Superior temporal gyrus (tissue), 1 donor: ENCODE results near the gene TSTD2.

Experiments used
- DNase-seq: peaks from one replicate; pipeline ENCODE4 v3.0.0-alpha.2; 2016; ENCODE audit errors: extremely low spot score

The TSTD2 gene

DNA sequence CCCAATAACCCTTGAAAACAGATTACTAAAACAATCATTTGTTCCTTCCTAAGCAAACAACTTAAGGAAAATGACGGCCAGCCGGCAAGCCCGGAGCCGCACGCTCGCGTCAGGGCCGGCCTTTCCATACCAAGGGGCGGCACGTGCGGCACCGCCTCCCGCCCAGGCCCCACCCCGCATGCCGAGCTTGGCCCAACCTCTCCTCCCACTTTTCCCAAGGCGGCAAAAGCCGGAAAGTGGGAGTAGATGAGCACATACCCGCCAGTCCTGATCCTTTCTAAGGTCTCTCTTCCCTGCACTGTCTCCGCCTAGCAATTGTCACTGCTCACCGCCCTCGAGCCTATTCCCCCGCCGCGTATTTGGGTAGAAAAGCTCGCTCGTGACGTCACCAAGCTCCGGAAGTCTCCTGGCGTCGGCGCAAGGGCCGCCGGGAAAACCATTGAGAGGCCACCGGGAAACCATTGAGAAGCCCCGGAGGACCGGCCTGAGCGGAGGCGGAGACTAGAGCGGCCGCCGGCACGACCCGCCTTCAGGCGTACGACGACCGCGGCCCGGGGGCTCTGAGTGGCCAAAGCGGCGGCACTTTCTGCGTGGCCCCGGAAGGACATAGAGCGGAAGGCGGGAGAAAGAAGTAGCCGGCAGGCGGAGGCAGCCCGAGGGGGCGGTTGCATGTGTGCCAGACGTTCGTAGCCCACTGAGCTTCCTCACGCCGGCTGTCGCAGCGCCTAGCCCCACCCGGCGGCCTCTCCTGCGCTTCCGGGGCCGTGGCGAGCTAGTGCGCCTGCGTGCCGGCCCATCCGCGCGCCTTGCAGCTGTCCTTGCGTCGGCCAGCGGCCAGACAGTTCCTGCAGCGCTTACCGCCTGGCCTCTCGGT is at the start of gene TSTD2, which contains the start of gene NCBP1:
Gene TSTD2 (minus strand): TSS at position 384 of the 874 bp plus-strand sequence. CDS start 5,806 bp downstream, outside the sequence.
Gene NCBP1 (plus strand): TSS at position 837 of the 874 bp plus-strand sequence. CDS start 61 bp downstream, outside the sequence.
- DNase-seq = peak; percentile 98

DNA sequence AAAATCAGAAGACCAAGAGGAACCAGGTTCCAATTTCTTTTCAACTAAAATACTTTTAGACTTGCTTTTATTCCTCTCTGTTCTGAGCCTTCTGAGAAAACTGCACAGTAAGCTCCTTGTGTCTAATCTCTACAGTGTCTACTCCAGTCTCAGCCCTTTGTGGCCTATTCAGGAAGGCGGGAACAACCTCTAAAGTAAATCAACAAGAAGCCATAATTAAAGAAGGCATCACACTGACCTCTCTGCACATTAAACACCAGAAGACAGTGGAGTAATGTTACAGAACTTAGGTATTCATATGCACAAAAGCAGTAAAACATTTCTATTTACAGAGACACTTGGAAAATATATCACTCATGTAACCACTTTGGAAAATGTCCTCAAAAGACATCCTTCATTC is 49.1 kb upstream of the TSTD2 start:
- DNase-seq = no peak

DNA sequence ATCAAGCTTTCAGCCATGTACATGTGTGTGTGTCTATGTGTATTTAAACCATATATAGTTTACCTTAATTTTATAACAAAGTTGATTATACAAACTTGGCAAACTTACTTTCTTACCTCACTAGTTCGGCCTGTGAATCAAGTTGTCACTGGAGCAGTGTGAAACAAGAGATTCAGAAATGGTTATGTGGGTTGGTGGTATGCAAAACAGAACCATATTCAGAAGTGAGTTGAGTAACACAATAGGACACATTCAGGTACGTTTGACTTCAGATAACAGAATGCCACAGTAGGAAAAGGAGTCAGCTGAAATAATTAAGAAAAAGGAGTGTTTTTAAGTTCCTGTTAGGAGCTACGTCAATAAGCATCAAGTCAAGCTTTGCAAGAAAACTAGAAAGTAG is 42.5 kb upstream of the TSTD2 start:
- DNase-seq = no peak

DNA sequence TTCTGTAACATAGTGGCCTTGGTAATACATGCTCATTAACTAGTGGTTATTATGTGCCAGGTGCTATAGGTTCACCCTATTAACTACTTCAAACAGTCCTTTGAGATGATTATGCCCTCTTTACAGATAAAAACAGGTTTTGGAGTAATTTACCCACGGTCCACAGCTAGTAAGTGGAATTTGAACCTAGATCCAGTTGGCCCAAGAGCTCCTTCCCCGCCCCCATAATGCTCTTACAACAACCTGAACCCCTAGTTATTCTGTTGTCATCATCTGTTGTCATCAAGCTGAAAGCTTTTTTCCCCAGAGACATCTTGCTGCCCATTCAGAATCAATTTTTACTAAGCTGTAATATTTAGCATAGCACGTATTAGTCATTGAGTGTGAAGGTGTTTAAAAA is 40.8 kb upstream of the TSTD2 start:
- DNase-seq = no peak

DNA sequence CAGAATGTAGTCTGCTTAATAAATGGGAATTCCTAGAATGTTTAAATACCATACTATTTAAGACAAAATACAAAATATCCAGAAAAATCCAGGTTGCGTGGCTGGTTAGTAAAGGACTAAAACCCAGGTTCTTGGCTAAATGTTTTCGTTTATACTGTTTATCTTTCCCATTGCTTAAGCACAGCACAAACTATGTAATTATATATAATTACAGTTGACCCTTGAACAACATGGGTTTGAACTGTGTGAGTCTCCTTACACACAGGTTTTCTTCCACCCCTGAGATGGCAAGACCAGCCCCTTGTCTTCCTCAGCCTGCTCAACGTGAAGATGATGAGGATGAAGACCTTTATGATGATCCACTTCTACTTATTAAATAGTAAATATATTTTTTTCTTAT is 39.2 kb upstream of the TSTD2 start:
- DNase-seq = no peak

DNA sequence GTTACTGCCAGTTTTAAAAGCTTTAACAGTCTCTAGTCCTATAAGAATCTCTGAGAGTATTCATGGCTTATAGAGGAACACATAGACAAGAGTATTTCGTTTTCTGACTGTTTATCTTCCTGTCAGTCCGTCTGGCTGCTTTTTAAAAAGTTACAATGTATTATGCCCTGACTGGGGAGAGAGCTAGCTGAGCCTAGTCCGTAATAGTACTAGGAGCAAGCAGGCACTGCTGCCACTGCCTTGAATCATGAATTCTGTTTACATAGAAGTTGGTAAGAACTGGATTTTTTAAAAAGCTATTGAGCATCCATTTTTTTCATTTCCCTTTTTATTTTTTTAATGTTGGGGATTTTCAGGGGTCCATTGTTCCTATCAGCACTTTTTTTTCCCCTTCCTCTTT is 37.4 kb upstream of the TSTD2 start:
- no peak for DNase-seq

DNA sequence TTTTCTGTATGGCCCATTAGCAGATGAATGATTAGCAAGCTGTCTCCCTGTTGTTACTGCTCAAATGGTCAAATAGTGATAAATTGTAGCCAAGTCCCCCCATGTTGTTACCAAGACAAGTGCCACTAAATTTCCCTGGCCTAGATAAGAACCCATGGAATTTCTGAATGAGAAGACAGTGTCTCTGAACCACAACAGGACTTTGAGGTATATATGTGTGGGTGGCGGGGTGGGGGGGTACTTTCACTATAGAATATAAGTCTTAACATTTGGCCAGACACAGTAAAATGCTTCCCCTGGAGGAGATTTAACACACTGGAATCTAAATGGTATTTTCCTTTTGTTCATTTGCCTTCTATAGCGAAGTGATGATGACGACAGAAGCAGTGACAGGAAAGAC is 35.3 kb upstream of the TSTD2 start:
- no peak for DNase-seq

DNA sequence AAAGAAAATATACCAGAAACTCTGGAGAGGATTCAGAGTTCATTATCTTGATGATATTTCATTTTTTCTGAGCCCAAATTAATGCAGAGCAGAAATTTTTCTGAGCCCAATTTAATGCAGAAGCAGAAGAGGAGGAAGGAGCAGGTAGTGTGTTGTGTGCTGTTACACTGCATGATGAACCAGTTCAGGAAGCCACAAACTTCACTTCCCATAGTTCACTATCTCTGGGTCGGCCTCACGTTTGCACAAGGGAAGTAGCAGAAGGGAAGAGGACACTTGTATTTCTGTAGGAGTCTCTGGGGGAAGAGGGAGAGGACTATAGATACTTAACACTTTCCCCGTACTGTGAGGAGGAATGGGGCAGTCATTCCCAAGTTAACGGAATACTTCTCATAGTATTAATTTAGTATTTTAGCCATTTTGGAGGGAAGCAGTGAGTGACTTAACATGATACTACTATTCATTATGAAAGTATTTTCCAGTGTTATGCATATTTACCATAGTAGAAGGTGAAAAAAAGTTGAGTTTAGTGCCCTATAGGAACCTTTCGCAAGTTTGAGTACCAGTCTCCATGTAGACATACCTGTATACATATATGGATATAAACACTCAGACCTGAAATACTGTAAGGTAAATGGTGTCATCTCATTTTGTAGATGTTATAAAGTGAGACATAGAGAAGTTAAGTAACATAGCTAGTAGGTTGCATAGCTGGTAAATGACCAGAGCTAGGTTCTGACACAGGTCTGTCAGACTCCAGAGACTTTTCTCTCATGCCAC is 33.9 kb upstream of the TSTD2 start:
- DNase-seq = no peak

DNA sequence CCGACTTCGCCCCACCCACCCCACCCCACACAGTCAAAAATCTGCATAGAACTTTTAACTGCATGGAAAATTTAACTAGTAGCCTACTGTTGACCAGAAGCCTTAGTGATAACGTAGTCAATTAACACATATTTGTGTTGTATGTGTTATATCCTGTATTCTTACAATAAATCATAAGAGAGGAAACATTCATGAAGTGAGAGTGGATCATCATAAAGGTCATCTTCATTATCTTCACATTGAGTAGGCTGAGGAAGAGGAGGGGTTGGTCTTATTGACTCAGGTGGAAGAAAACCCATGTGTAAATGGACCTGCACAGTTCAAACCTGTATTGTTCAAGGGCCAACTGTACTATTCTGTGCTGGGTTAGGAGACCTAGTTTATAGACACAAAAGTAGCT is 32.6 kb upstream of the TSTD2 start:
- no peak for DNase-seq

DNA sequence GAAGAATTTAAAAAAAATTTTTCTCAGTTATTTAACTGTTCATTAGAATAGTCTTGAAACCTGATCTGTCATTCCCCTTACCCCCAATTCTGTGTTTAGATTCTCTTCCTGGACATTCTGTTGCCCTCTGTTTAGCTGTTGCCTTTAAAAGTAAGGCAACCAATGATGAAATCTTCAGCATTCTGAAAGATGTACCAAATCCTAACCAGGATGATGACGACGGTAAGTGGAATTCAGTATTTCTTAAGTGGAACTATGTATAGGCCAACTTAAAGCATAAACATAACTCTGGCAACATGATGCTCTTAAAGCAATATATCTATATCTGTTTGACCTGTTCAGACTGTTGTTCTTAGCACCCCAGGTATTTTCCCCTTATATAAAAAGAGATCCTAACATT is 27.7 kb upstream of the TSTD2 start:
- no peak for DNase-seq

DNA sequence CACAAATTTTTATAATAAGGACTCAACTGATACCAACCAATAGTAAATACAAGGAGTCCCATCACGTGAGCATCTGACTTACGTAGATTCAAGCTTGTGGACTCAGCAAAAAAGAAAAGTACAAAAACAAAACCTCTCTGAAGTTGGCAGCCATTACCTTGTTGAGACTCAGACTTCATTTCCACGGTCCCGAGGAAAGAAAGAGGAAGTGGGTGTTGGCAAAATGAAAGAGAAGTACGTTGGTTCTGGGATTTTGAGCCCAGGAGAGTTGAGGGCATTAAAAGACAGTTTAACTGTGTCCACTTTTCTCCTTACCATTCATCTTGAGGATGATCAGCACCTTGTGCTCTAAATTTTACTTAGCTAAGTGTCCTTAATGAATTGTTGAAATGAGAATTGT is 27.2 kb upstream of the TSTD2 start:
- DNase-seq = no peak

DNA sequence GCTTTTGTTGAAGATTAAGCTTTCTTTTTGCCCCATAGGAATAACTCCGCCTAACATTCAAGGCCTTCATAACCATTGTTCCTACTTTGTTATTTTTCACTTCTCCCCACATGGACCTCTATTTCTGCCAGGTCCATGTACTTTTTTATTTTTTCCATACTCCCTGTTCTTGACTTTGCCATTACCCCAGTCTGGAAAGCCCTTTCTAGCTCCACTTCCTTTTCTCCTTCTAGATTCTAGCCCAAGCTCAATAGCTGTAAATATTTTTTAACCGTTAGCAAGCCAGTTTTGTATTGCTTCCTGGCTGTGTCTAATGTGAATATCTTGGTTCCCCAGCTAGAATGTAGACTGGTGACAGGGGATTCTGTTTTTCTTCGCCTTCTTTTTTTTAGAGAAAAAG is 26.6 kb upstream of the TSTD2 start:
- no peak for DNase-seq

DNA sequence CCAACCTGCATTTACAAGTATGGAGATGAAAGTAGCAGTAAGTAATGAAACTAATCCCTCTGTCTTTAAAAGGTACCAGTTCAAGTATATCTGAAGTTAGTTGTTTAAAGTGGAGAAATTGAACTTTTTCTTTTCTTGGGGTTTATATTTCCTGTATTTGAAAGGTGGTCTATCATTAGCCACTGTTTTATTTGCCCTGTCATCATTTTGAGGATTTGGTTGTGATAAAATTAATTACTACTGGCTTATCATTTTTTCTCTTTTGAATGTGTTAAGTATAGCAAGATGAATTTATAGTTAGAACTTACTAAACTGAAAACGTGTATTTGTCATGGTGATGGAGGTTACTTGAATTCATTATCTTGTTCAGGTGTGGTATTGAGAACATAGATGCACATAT is 25.5 kb upstream of the TSTD2 start:
- no peak for DNase-seq

DNA sequence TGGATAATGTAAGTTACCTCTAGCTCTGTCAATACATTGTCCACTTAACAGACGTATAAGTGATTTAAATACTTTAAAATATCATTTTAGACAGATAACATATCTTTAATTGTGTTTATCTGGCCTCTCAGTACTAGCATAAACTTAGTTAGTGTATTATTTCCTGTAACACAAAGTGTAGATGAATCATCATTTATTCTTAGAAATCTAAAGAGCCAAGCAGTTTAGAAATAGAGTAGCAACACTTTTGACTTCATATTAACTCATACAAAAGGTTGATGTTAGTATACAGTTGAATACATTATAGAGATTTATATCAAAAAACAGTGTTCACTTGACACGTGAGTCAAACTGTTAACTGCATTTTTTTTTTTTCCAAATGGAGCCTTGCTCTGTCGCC is 18.5 kb upstream of the TSTD2 start:
- DNase-seq = no peak

DNA sequence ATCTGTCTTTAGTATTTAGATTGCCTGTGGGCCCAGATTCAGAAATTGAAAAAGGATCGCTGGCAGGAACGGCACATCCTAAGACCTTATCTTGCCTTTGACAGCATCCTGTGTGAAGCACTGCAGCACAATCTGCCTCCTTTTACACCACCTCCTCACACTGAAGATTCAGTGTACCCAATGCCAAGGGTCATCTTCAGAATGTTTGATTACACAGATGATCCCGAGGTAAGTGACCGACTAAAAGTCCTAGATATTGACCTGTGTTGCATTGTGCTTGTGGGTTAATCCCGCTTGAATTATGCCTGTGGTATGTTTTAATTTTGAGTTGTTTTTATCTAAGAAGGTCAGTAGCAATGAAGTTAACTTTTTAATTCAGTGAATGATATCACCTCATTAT is 14.8 kb upstream of the TSTD2 start:
- no peak for DNase-seq

DNA sequence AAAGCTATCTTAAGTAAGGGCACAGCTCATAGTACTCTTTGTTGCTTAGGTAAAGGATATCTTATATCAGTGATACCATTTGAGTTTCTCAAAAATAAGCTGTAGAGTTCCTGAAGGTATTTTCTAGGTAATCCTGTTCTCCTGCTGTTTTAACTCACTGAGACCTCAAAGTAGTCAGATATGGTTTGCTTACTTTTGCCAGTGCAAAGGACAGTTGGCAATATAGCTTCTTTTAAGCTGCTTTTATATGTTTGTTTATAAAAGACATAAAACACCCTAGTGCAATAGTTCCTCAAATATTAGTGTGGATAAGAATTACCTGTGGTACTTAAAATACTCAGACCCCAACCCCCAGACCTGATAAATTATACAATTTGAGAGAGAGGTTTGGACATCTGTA is 12.6 kb upstream of the TSTD2 start:
- DNase-seq = no peak

DNA sequence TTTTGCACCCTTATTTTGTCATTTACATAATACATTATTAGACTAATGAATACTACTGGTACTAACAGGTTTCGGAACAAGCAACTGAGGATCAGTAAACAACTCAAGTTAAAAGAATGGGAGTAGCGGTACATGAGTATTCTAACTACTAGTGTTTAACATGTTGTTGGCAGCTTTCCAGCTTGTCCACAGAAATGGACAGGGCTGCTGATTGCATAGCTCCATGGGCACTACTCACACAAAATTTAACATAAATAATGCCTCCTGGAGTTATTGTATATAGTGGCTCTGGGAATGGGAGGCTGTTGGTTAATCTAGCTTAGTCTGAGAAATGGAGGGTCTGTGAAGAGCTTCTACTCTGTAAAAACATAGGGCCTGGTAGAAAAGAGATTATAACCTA is 7.2 kb upstream of the TSTD2 start:
- peak; percentile 43 for DNase-seq

DNA sequence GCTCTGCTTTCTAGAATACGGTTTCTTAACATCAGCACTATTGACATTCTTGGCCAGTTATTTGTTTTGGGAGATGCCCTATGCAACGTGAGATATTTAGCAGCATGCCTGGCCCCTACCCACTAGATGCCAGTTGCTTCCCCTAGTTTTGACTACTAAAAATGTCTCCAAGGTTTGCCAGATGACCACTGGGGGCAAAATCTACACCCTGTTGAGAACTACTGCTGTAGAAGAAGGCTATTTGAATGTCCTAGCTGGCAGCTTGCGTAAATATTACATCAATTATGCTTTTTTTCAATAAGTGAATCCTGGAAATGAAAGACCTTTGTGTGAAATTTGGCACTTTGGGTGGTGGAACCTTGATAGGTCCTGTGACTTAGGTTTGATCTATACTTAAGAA is 5.5 kb upstream of the TSTD2 start:
- no peak for DNase-seq

DNA sequence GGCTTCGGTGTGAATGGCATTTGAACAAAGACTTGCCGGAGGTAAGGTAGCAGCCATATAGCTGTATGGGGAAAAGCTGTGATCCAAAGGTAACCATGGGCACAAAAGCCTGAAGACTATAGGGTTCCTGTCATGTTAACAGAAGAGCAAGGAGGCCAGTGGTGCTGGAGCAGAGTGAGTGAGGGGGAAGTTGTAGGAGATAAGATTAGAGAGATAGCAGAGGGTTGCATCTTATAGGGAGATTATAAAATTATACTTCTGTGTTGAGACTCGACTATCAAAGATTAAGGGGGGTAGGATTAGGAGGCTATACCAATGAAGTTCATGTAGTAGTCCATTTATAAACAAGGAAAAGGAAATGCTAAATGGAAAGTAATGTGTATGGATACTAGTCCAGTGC is 3.7 kb upstream of the TSTD2 start:
- no peak for DNase-seq

DNA sequence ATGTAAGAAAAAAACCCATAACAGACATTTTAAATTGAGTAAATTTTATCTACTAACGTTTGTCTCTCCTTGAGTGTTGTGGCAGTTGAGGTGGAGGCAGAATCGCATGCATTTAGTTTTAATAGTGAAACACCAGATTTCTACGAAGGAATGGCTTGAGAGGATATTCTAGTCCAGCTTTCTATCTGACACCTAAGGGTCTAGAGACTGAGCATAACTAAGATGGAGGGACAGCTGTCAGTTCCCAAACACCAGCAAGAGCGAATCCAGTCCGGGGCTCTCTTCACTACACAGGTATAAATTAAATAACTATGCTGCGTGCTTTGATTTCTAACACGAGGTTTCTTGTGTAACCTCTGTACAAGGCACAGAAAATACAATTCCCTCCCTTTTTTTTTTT is 1.9 kb upstream of the TSTD2 start:
- no peak for DNase-seq

DNA sequence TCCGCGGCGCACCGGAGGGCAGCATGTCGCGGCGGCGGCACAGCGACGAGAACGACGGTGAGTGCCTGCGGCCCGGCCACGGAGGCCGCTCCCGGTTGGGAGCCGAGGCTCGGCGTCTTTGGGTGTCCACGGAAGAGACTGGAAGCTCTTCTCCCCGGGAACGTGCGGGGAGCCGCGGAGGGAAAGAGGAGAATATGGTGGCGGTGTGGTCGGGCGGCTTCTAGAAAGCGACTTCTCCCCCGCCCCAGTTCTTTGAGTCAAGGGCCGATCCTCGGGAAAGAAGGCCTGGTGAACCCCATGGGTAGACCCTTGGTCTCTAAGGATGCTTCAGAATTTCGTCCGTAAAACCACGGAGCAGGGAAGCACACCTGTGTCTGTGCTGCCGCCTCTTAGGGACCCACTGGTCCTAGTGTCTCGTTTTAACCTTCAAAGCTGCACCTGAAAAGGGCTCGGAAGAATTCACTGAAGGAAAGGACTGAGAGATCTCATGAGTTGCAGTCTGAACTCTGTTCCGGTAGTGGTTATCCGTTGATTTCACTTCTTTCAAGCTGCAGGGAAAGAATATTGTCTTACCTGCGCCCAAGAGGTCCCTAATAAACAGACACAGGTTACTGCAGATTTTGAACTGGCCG is 807 bp upstream of the TSTD2 start:
- no peak for DNase-seq

DNA sequence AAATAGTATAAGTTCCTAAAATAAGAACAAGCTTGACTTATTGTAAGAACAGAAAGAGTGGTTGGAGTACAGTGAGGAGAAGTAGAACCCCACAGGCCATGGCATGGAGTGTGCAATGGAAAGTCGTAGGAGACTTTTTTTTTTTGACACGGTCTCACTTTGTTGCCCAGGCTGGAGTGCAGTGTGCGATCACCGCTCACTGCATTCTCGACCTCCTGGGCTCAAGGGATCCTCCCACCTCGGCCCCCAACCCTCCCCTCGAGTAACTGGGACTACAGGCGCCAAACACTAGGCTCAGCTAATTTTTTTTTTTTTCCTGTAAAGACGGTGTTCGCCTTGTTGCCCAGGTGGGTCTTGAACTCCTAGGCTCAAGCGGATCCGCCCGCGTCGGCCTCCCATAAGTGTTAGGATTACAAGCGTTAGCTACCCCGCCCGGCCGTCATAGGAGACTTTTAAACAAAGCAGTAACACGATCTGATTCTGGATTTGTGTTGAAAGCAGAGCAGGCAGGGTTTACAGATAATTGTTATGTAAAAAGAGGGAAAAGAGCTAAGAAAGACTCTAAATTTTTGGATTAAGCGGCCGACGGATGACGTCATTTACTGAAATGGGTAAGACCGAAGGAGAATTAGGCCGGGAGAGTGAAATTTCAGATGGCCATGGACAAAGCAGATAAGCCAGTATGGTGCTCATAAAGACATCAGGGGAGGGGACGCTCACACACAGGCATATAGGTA is 752 bp downstream of the TSTD2 start:
- peak; percentile 74 for DNase-seq
